Kidney (tissue), 14 donors: ENCODE results near the gene DHRS7C. TPM values are rescaled to one million over a fixed set of nuclear protein-coding genes. Genes with fewer than 3 reads are reported as not detected.
A peak's percentile ranks its signal among the peaks of the same experiment; 100 is the strongest.

Experiments used
- DNase-seq, 5 donors: peaks; one replicate each; pipeline ENCODE4 v3.0.0-alpha.2; 2013 to 2020
- FAIRE-seq: peaks from 2 replicates; lab custom pipeline; 2012; peaks lifted over from hg19 to GRCh38; lab: Jason Lieb, UNC
- H3K27ac ChIP-seq, 2 donors: one replicate each; pipeline ENCODE4 v1.7.0; 2013; ENCODE audit warnings: low read depth in 2 of 2, low read length in 2 of 2, inconsistent platforms in 1 of 2
- H3K27me3 ChIP-seq: one replicate; pipeline ENCODE4 v1.7.1; 2013; ENCODE audit warnings: low read length, inconsistent platforms; ENCODE audit not compliant: control insufficient read depth, insufficient read depth
- H3K36me3 ChIP-seq, 3 donors: one replicate each; pipeline versions ENCODE4 v1.7.0 to v1.7.1; 2013; ENCODE audit warnings: low read length in 3 of 3, control low read depth in 1 of 3, inconsistent platforms in 1 of 3; ENCODE audit not compliant: insufficient read depth in 3 of 3, control insufficient read depth in 2 of 3
- H3K4me1 ChIP-seq, 3 donors: one replicate each; pipeline versions ENCODE4 v1.7.0 to v1.7.1; 2013; ENCODE audit warnings: low read length in 3 of 3, inconsistent platforms in 1 of 3, low read depth in 1 of 3; ENCODE audit not compliant: control insufficient read depth in 2 of 3, insufficient read depth in 2 of 3
- H3K4me3 ChIP-seq, 3 donors: one replicate each; pipeline versions ENCODE4 v1.7.0 to v1.8.1; 2013; ENCODE audit warnings: low read length in 3 of 3, control low read depth in 1 of 3, inconsistent platforms in 1 of 3
- H3K9ac ChIP-seq, 3 donors: one replicate each; pipeline versions ENCODE4 v1.7.0 to v1.7.1; 2013; ENCODE audit warnings: low read length in 3 of 3, control low read depth in 1 of 3, inconsistent platforms in 1 of 3
- H3K9me3 ChIP-seq, 3 donors: one replicate each; pipeline versions ENCODE4 v1.7.0 to v1.7.1; 2013; ENCODE audit warnings: low read length in 3 of 3, control low read depth in 1 of 3, inconsistent platforms in 1 of 3; ENCODE audit not compliant: control insufficient read depth in 2 of 3, insufficient read depth in 1 of 3
- CTCF ChIP-seq: IDR thresholded peaks from 3 replicates; pipeline ENCODE4 v1.5.1; 2012; ENCODE audit warnings: mild to moderate bottlenecking, moderate library complexity, borderline replicate concordance; ENCODE audit not compliant: insufficient read depth; ENCODE audit errors: extremely low read depth
- intact Hi-C: fragments of 100-400 bp; cut with DNase I; formaldehyde crosslinking; loops from one replicate; pipeline ENCODE4 v1.11.1; 2022
- polyA plus RNA-seq: library from polyadenylated mRNA; stranded (reverse); fragments of 350-450 nt; fragmentation: Illumina TruSeq; extraction: RNeasy Lipid Tissue Mini Kit (QIAGEN cat#74804); gene quantifications from one replicate; pipeline ENCODE4 v1.2.3, GENCODE V29; 2014; ENCODE audit warnings: low read depth, low replicate concordance; ENCODE audit not compliant: insufficient read depth
- total RNA-seq: library from RNA; stranded (reverse); fragmentation: NEBNext Ultra II Directional; extraction: Animal tissue kit (Norgen Biotek cat#: 25700); gene quantifications from one replicate; pipeline ENCODE4 v1.2.1, GENCODE V29; 2021
- donor health status: control.
- donor health status: control.
- donor health status: control.
- donor health status: control.
- donor health status: control.
- donor health status: DM: yes; HTN: yes; CAD: no.
- donor health status: Normal renal cell carcinoma (clear cell type).

The DHRS7C gene
- total and polyA plus RNA-seq, 2 donors from 2014 or later: not detected

- Histone ChIP-seq H3K27me3 (no peaks in the 10 kb centered on the region), H3K4me1 (no peaks in the 10 kb centered on the region)
- no peak for DNase-seq
These were observed 24.4 kb downstream of the DHRS7C start for GRCh38 chr17:9766970-9767369.

GRCh38 chr17:9765322-9765721 lies 26.1 kb downstream of the DHRS7C start:
- Histone ChIP-seq H3K9ac (no peak overlapping the region), H3K27ac (no peak overlapping the region), H3K27me3 (no peaks in the 10 kb centered on the region), H3K9me3 (no peaks in the 10 kb centered on the region), H3K4me3 (no peak overlapping the region), H3K36me3 (no peaks in the 10 kb centered on the region), H3K4me1 (no peaks in the 10 kb centered on the region)
- FAIRE-seq (no peak), DNase-seq (no peak)
- intact Hi-C loops: no loop called here
- TF ChIP-seq CTCF: no peak

More at GRCh38 chr17:9766970-9767369, 24.4 kb downstream of the DHRS7C start:
- Histone ChIP-seq H3K27ac (no peak overlapping the region), H3K4me3 (no peak overlapping the region), H3K9me3 (no peaks in the 10 kb centered on the region), H3K9ac (no peak overlapping the region), H3K36me3 (no peaks in the 10 kb centered on the region)
- no peak for TF ChIP-seq CTCF
- FAIRE-seq: no peak
- intact Hi-C loops: no loop called here

GRCh38 chr17:9763643-9764042 lies 27.7 kb downstream of the DHRS7C start:
- intact Hi-C loops: no loop called here
- no peak for FAIRE-seq
- no peaks in the 10 kb centered on the region for H3K36me3 ChIP-seq

More at GRCh38 chr17:9763643-9764042, 27.7 kb downstream of the DHRS7C start:
- no peak for TF ChIP-seq CTCF
- H3K9ac ChIP-seq: no peak overlapping the region
- H3K27me3 ChIP-seq: no peaks in the 10 kb centered on the region
- no peaks in the 10 kb centered on the region for H3K9me3 ChIP-seq
- H3K27ac ChIP-seq: no peak overlapping the region
- no peaks in the 10 kb centered on the region for H3K4me1 ChIP-seq
- peak in 2 of 5 donors; percentile 22 to 38 for DNase-seq
- H3K4me3 ChIP-seq: no peak overlapping the region
